Activated CD4-positive, CD25-positive, alpha-beta regulatory T cell (primary cell): ENCODE results near the gene MBLAC1.

Source experiments
- DNase-seq, 4 experiments: peaks; one replicate each; lab custom pipeline; 2025; lab: John Stamatoyannopoulos, UW

Gene MBLAC1

GRCh38 chr7:100126931-100127865 is at the start of gene MBLAC1:
Gene MBLAC1, plus strand, starts transcription at chr7:100126967. Its CDS starts 429 bp downstream, at chr7:100127396.
- DNase-seq: peak; percentile 74 to 86 (median 81)

- DNase-seq: no peak
These were observed 49.6 kb upstream of the MBLAC1 start for GRCh38 chr7:100077205-100077604.

GRCh38 chr7:100079024-100079560 is 47.7 kb upstream of the MBLAC1 start:
- DNase-seq: no peak

- no peak for DNase-seq
These were observed 45.7 kb upstream of the MBLAC1 start for GRCh38 chr7:100080907-100081534.

GRCh38 chr7:100081535-100082102 is 45.1 kb upstream of the MBLAC1 start, which contains the start of gene ZNF3:
Gene ZNF3, minus strand, starts transcription at chr7:100081723. Its CDS starts 4,366 bp downstream, at chr7:100077357.
- DNase-seq: peak; percentile 92 to 97 (median 94)

GRCh38 chr7:100082978-100083377 is 43.8 kb upstream of the MBLAC1 start:
- DNase-seq: no peak

GRCh38 chr7:100085515-100085914 is 41.3 kb upstream of the MBLAC1 start:
- DNase-seq: no peak

- DNase-seq: no peak
These were observed 39.6 kb upstream of the MBLAC1 start for GRCh38 chr7:100087055-100087750.

GRCh38 chr7:100088095-100088620 is 38.6 kb upstream of the MBLAC1 start:
- DNase-seq: no peak

GRCh38 chr7:100088621-100089457 is 37.9 kb upstream of the MBLAC1 start, which contains the start of gene COPS6:
Gene COPS6, plus strand, starts transcription at chr7:100088969. Its CDS starts 22 bp downstream, at chr7:100088991.
- DNase-seq: peak; percentile 71 to 86 (median 74)

- DNase-seq: no peak
These were observed 37.1 kb upstream of the MBLAC1 start for GRCh38 chr7:100089458-100090196.

- DNase-seq: no peak
These were observed 36.0 kb upstream of the MBLAC1 start for GRCh38 chr7:100090527-100091410.

- no peak for DNase-seq
These were observed 35.2 kb upstream of the MBLAC1 start for GRCh38 chr7:100091411-100092181.

GRCh38 chr7:100093054-100093453 is 33.7 kb upstream of the MBLAC1 start:
- DNase-seq: no peak

- DNase-seq: no peak
These were observed 33.3 kb upstream of the MBLAC1 start for GRCh38 chr7:100093498-100093897.

- DNase-seq: no peak
These were observed 32.8 kb upstream of the MBLAC1 start for GRCh38 chr7:100093925-100094486.

GRCh38 chr7:100095289-100095688 is 31.5 kb upstream of the MBLAC1 start:
- no peak for DNase-seq

- DNase-seq: no peak
These were observed 31.1 kb upstream of the MBLAC1 start for GRCh38 chr7:100095704-100096103.
